K562 (cell line): ENCODE measurements around the gene HPCAL1. TPM values are rescaled to one million over a fixed set of nuclear protein-coding genes. Genes with fewer than 3 reads are reported as not detected.

Source experiments
- ARHGAP35 ChIP-seq: fragments of 450-650 bp; IDR thresholded peaks from 2 replicates; pipeline ENCODE4 v1.6.1; 2018; ENCODE audit not compliant: partially characterized antibody
- ARID2 ChIP-seq: fragments of 450-650 bp; IDR thresholded peaks from 2 replicates; pipeline ENCODE4 v1.6.1; 2017; ENCODE audit warnings: antibody characterized with exemption, mild to moderate bottlenecking
- BDP1 ChIP-seq: IDR thresholded peaks from 3 replicates; pipeline ENCODE4 v1.6.1; 2011; ENCODE audit not compliant: insufficient read length, insufficient read depth
- DMBX1 ChIP-seq: fragments of 250-450 bp; sonication (Bioruptor Pico); IDR thresholded peaks from 2 replicates; pipeline ENCODE4 v1.8.0; 2022; ENCODE audit warnings: inconsistent platforms, mild to moderate bottlenecking, moderate library complexity, borderline replicate concordance
- E2F6 ChIP-seq, 2 experiments: IDR thresholded peaks; 2 replicates each; pipeline ENCODE4 v1.6.1; 2011; ENCODE audit warnings: borderline replicate concordance in 1 of 2, control low read depth in 1 of 2, low read depth in 1 of 2, low read length in 1 of 2, mild to moderate bottlenecking in 1 of 2, mixed read lengths in 1 of 2, moderate library complexity in 1 of 2; ENCODE audit not compliant: insufficient read depth in 1 of 2, insufficient read length in 1 of 2, poor library complexity in 1 of 2, severe bottlenecking in 1 of 2; ENCODE audit errors: extremely low read depth in 1 of 2
- GATA2 ChIP-seq: sonication (generic); formaldehyde crosslinking; IDR thresholded peaks from 2 replicates; pipeline ENCODE4 v1.4.0; 2020; ENCODE audit warnings: mild to moderate bottlenecking, missing genetic modification reagents
- HEY1 ChIP-seq: fragments of 250-450 bp; sonication (Bioruptor Pico); IDR thresholded peaks from 2 replicates; pipeline ENCODE4 v1.5.0; 2020; ENCODE audit warnings: mild to moderate bottlenecking, moderate library complexity, borderline replicate concordance
- HLTF ChIP-seq: fragments of 450-650 bp; IDR thresholded peaks from 2 replicates; pipeline ENCODE4 v1.6.1; 2016
- PCBP2 ChIP-seq: fragments of 200-400 bp; formaldehyde crosslinking; IDR thresholded peaks from 2 replicates; pipeline ENCODE4 v1.6.1; 2018; ENCODE audit warnings: low read length, low read depth, mild to moderate bottlenecking, moderate library complexity; ENCODE audit not compliant: poor library complexity, severe bottlenecking
- POLR2H ChIP-seq: IDR thresholded peaks from 2 replicates; pipeline ENCODE4 v1.6.1; 2016; ENCODE audit warnings: missing genetic modification characterization, low read depth, mild to moderate bottlenecking, control low read depth, missing compliant biosample characterization, moderate library complexity
- SRSF9 ChIP-seq: fragments of 200-400 bp; formaldehyde crosslinking; IDR thresholded peaks from 2 replicates; pipeline ENCODE4 v1.6.1; 2017; ENCODE audit warnings: low read depth, low read length, borderline replicate concordance
- TCFL5 ChIP-seq: fragments of 250-450 bp; sonication (Bioruptor Pico); conservative IDR thresholded peaks from 2 replicates; pipeline ENCODE4 v1.6.1; 2021; ENCODE audit warnings: mild to moderate bottlenecking, moderate library complexity, matching md5 sums
- TEAD2 ChIP-seq: fragments of 450-650 bp; IDR thresholded peaks from 2 replicates; pipeline ENCODE4 v1.6.1; 2016; ENCODE audit warnings: missing genetic modification characterization, control low read depth, missing compliant biosample characterization
- TFAM ChIP-seq: fragments of 250-450 bp; sonication (Bioruptor Pico); conservative IDR thresholded peaks from 2 replicates; pipeline ENCODE4 v1.5.0; 2021; ENCODE audit warnings: mild to moderate bottlenecking, moderate library complexity
- ZEB2 ChIP-seq: fragments of 450-650 bp; IDR thresholded peaks from 2 replicates; pipeline ENCODE4 v1.6.1; 2016
- ZNF232 ChIP-seq: sonication (generic); formaldehyde crosslinking; IDR thresholded peaks from 2 replicates; pipeline ENCODE4 v1.8.0; 2022; ENCODE audit warnings: mild to moderate bottlenecking, missing genetic modification reagents
- ZNF280B ChIP-seq: fragments of 250-450 bp; sonication (Bioruptor Pico); IDR thresholded peaks from 2 replicates; pipeline ENCODE4 v1.5.1; 2021; ENCODE audit warnings: mild to moderate bottlenecking
- ZNF354B ChIP-seq: fragments of 250-450 bp; sonication (Bioruptor Pico); IDR thresholded peaks from 2 replicates; pipeline ENCODE4 v1.4.0; 2020
- ZNF609 ChIP-seq: sonication (generic); formaldehyde crosslinking; IDR thresholded peaks from 2 replicates; pipeline ENCODE4 v1.8.1; 2023; ENCODE audit warnings: missing genetic modification reagents, mild to moderate bottlenecking, borderline replicate concordance
- ZNF655 ChIP-seq: fragments of 250-450 bp; sonication (Bioruptor Pico); IDR thresholded peaks from 2 replicates; pipeline ENCODE4 v1.5.0; 2021
- polyA plus RNA-seq, 8 experiments: library from polyadenylated mRNA; depleted of rRNA in 4 of 8; stranded (reverse) in 5 of 8; unstranded in 3 of 8; fragments of >200 nt; fragmentation: Nextera tagmentation in 2 of 8; fragmentation: Illumina TruSeq in 1 of 8; extraction: Ambion mirVana in 2 of 8; extraction: Trizol in 1 of 8; gene quantifications; 2 replicates each; pipeline versions ENCODE4 v1.2.1 to v1.2.3, GENCODE V29; 2011 to 2014; ENCODE audit warnings: inconsistent platforms in 1 of 8, missing spikeins in 1 of 8
- total RNA-seq, 7 experiments: library from RNA; depleted of rRNA in 6 of 7; stranded (reverse); fragments of >200 nt in 6 of 7; fragmentation: Illumina TruSeq in 2 of 7; extraction: Trizol in 2 of 7; gene quantifications; 2 replicates each; pipeline versions ENCODE4 v1.2.1 to v1.2.3, GENCODE V29; 2011 to 2021; ENCODE audit warnings: low replicate concordance in 1 of 7

The HPCAL1 gene
- total and polyA plus RNA-seq, 9 of the 15 experiments (the other 6 are each of a cell fraction or from before 2014, with no cell fraction given) = 2.7 to 65.5 (median 23.9) TPM

GRCh38 chr2:10285556-10286198 is 17.0 kb upstream of the HPCAL1 start (continued):
- no peak for TF ChIP-seq TCFL5 (CRISPR knock-in tag)
- TF ChIP-seq DMBX1 (CRISPR knock-in tag) = no peak
- no peak for TF ChIP-seq TFAM (CRISPR knock-in tag)
- TF ChIP-seq ZNF232 (CRISPR knock-in tag) = no peak
- TF ChIP-seq HLTF = no peak
- no peak for TF ChIP-seq ZNF280B (CRISPR knock-in tag)
- TF ChIP-seq HEY1 = no peak
- TF ChIP-seq ZEB2 = no peak
- TF ChIP-seq TEAD2 (tag) = no peak
- no peak for TF ChIP-seq ZNF609 (CRISPR knock-in tag)
- TF ChIP-seq POLR2H (tag) = no peak
- TF ChIP-seq E2F6 (IDR thresholded peaks at IDR 0.05; ENCODE audit: borderline replicate concordance in 1 of 2, extremely low read depth in 1 of 2, insufficient read depth in 1 of 2, insufficient read length in 1 of 2, low read depth in 1 of 2, low read length in 1 of 2, poor library complexity in 1 of 2, severe bottlenecking in 1 of 2) = peak in 1 of 2 experiments; percentile 52
- no peak for TF ChIP-seq BDP1
- no peak for TF ChIP-seq ZNF655 (CRISPR knock-in tag)
- no peak for TF ChIP-seq PCBP2
- no peak for TF ChIP-seq SRSF9
- no peak for TF ChIP-seq ARHGAP35
- no peak for TF ChIP-seq ARID2
- TF ChIP-seq ZNF354B (CRISPR knock-in tag) = no peak
- no peak for TF ChIP-seq GATA2 (CRISPR knock-in tag)
